SK-N-SH treated with all-trans-retinoic acid at 6 μM for 48 hours (cell line): Measurements from ENCODE around the gene ARHGAP10.

ENCODE experiments used
- ATAC-seq: fragments of 200-7000 bp; cut with Tn5 transposase; 3 replicates; pipeline ENCODE4 v1.9.1; 2020; ENCODE audit warnings: mild to moderate bottlenecking, moderate library complexity
- ARNTL ChIP-seq: fragments of 450-650 bp; formaldehyde crosslinking; IDR thresholded peaks from 2 replicates; pipeline ENCODE4 v1.5.0; 2020; ENCODE audit warnings: low read depth, mild to moderate bottlenecking, moderate library complexity, borderline replicate concordance
- BACH2 ChIP-seq: fragments of 250-450 bp; sonication (Bioruptor Pico); IDR thresholded peaks from 2 replicates; pipeline ENCODE4 v1.9.0; 2021; ENCODE audit warnings: mild to moderate bottlenecking, borderline replicate concordance
- CREB5 ChIP-seq: fragments of 250-450 bp; sonication (Bioruptor Pico); IDR thresholded peaks from 2 replicates; pipeline ENCODE4 v1.5.1; 2020; ENCODE audit warnings: low read depth, mild to moderate bottlenecking, moderate library complexity
- CSDC2 ChIP-seq: fragments of 250-450 bp; sonication (Bioruptor Pico); IDR thresholded peaks from 2 replicates; pipeline ENCODE4 v1.5.0; 2020; ENCODE audit warnings: mild to moderate bottlenecking, moderate library complexity
- CSRNP3 ChIP-seq: fragments of 250-450 bp; sonication (Bioruptor Pico); IDR thresholded peaks from 2 replicates; pipeline ENCODE4 v1.5.1; 2021; ENCODE audit warnings: mild to moderate bottlenecking, moderate library complexity
- ESRRG ChIP-seq: fragments of 250-450 bp; sonication (Bioruptor Pico); IDR thresholded peaks from 2 replicates; pipeline ENCODE4 v1.6.1; 2021; ENCODE audit warnings: mild to moderate bottlenecking
- ISL1 ChIP-seq: fragments of 250-450 bp; sonication (Bioruptor Pico); IDR thresholded peaks from 2 replicates; pipeline ENCODE4 v2.1.2; 2022; ENCODE audit warnings: mild to moderate bottlenecking, moderate library complexity
- PATZ1 ChIP-seq: fragments of 250-450 bp; sonication (Bioruptor Pico); IDR thresholded peaks from 2 replicates; pipeline ENCODE4 v1.8.0; 2020; ENCODE audit warnings: mild to moderate bottlenecking, moderate library complexity, borderline replicate concordance
- POU6F1 ChIP-seq: fragments of 250-450 bp; sonication (Bioruptor Pico); IDR thresholded peaks from 2 replicates; pipeline ENCODE4 v1.8.0; 2021; ENCODE audit warnings: low read depth, mild to moderate bottlenecking, moderate library complexity, borderline replicate concordance
- PPARA ChIP-seq: fragments of 250-450 bp; sonication (Bioruptor Pico); IDR thresholded peaks from 2 replicates; pipeline ENCODE4 v1.5.0; 2020; ENCODE audit warnings: mild to moderate bottlenecking, borderline replicate concordance
- RARB ChIP-seq: fragments of 250-450 bp; sonication (Bioruptor Pico); IDR thresholded peaks from 2 replicates; pipeline ENCODE4 v1.8.0; 2021; ENCODE audit warnings: mild to moderate bottlenecking, moderate library complexity
- SNAI2 ChIP-seq: fragments of 250-450 bp; sonication (Bioruptor Pico); IDR thresholded peaks from 2 replicates; pipeline ENCODE4 v1.5.0; 2020; ENCODE audit warnings: mild to moderate bottlenecking, moderate library complexity
- TOX ChIP-seq: fragments of 250-450 bp; sonication (Bioruptor Pico); IDR thresholded peaks from 2 replicates; pipeline ENCODE4 v1.8.0; 2021; ENCODE audit warnings: mild to moderate bottlenecking, moderate library complexity, borderline replicate concordance
- TSHZ2 ChIP-seq: fragments of 250-450 bp; sonication (Bioruptor Pico); IDR thresholded peaks from 2 replicates; pipeline ENCODE4 v1.5.0; 2020; ENCODE audit warnings: mild to moderate bottlenecking, moderate library complexity
- ZC3H10 ChIP-seq: fragments of 250-450 bp; sonication (Bioruptor Pico); IDR thresholded peaks from 2 replicates; pipeline ENCODE4 v1.5.1; 2021; ENCODE audit warnings: mild to moderate bottlenecking, moderate library complexity
- ZFP3 ChIP-seq: fragments of 250-450 bp; sonication (Bioruptor Pico); IDR thresholded peaks from 2 replicates; pipeline ENCODE4 v1.5.0; 2020; ENCODE audit warnings: mild to moderate bottlenecking, moderate library complexity
- ZNF70 ChIP-seq: fragments of 450-650 bp; formaldehyde crosslinking; IDR thresholded peaks from 2 replicates; pipeline ENCODE4 v1.5.0; 2020; ENCODE audit warnings: mild to moderate bottlenecking, moderate library complexity

Gene ARHGAP10

GRCh38 chr4:147683717-147684700 lies 47.9 kb upstream of the ARHGAP10 start, which contains the start of gene PRMT9:
PRMT9 (minus strand) TSS chr4:147684163; CDS start chr4:147683987, 176 bp downstream.
- peak; percentile 98 for ATAC-seq
- TF ChIP-seq ZNF70 (CRISPR knock-in tag) (no peak), PATZ1 (CRISPR knock-in tag) (no peak), SNAI2 (no peak), CSDC2 (CRISPR knock-in tag) (peak; percentile 35; the same call in 1 of the 2 replicates), TOX (CRISPR knock-in tag) (peak; percentile 41; the same call in 1 of the 2 replicates), ZFP3 (CRISPR knock-in tag) (0 out of 2 replicates have a peak, but pooled peaks have one; percentile 50), RARB (CRISPR knock-in tag) (no peak), POU6F1 (CRISPR knock-in tag) (no peak), TSHZ2 (0 out of 2 replicates have a peak, but pooled peaks have one; percentile 24)

- TF ChIP-seq ISL1 (no peak), CSDC2 (CRISPR knock-in tag) (no peak), ZNF70 (CRISPR knock-in tag) (no peak), CREB5 (CRISPR knock-in tag) (no peak), ZC3H10 (CRISPR knock-in tag) (no peak), ARNTL (CRISPR knock-in tag) (no peak)
- ATAC-seq, result no peak
Measured at GRCh38 chr4:147689067-147689466, 42.8 kb upstream of the ARHGAP10 start.

- TF ChIP-seq PPARA (CRISPR knock-in tag) (no peak), TSHZ2 (no peak), RARB (CRISPR knock-in tag) (no peak), ESRRG (CRISPR knock-in tag) (no peak), ZC3H10 (CRISPR knock-in tag) (no peak), CSRNP3 (no peak), PATZ1 (CRISPR knock-in tag) (no peak), ARNTL (CRISPR knock-in tag) (no peak), BACH2 (CRISPR knock-in tag) (no peak)
- TF ChIP-seq, all 23 proteins: peak for 0
- ATAC-seq, result no peak
Measured at GRCh38 chr4:147691820-147692219, 40.1 kb upstream of the ARHGAP10 start.
